ENCODE data around the gene PTPN4. TPM values are rescaled to one million over a fixed set of nuclear protein-coding genes. Genes with fewer than 3 reads are reported as not detected.
"Not testable (repeated sequence)": the region's sequence is repeated elsewhere in the genome, so short reads cannot be mapped to it uniquely, and the experiment has no call there.

PTPN4 gene
- total RNA-seq, 2 donors from 2014 or later = 52.6 to 69.8 TPM

GRCh38 chr2:119803101-119803500 is 43.4 kb downstream of the PTPN4 start:
- Histone ChIP-seq H3K27me3 (ENCODE audit: control insufficient read depth, insufficient read depth, low read length, poor library complexity, severe bottlenecking) (no peaks in the 10 kb centered on the region), H3K27ac (ENCODE audit: low read depth, low read length) (no peak overlapping the region), H3K9ac (ENCODE audit: extremely low read depth, low read length, poor library complexity, severe bottlenecking) (no peak overlapping the region), H3K36me3 (ENCODE audit: control insufficient read depth, insufficient read depth, low read length) (no peaks in the 10 kb centered on the region), H3K9me3 (ENCODE audit: control insufficient read depth, low read length) (peaks cover 6% of the 10 kb centered on the region), H3K4me3 (ENCODE audit: low read length) (no peak overlapping the region), H3K4me1 (ENCODE audit: control insufficient read depth, insufficient read depth, low read length) (no peaks in the 10 kb centered on the region)
- WGBS, 2 experiments (ENCODE audit: insufficient coverage in 1 of 2, insufficient read length in 1 of 2) = 100% methylated on average over 2 of the region's 2 CpGs; no CpG with 5 or more reads in 1 of the 2 experiments
- no peaks in the 10 kb centered on the region for H3K27me3 Mint-ChIP-seq (ENCODE audit: insufficient read depth)
- no peak overlapping the region for H3K27ac Mint-ChIP-seq
- peaks cover 23% of the 10 kb centered on the region for H3K36me3 Mint-ChIP-seq (ENCODE audit: low read depth)
- no peak for DNase-seq
- no peak overlapping the region for H3K4me3 Mint-ChIP-seq
- peaks cover 3% of the 10 kb centered on the region for H3K4me1 Mint-ChIP-seq
- peaks cover 24% of the 10 kb centered on the region for H3K9me3 Mint-ChIP-seq
- TF ChIP-seq CTCF (conservative IDR thresholded peaks at IDR 0.05) = no peak

DNA sequence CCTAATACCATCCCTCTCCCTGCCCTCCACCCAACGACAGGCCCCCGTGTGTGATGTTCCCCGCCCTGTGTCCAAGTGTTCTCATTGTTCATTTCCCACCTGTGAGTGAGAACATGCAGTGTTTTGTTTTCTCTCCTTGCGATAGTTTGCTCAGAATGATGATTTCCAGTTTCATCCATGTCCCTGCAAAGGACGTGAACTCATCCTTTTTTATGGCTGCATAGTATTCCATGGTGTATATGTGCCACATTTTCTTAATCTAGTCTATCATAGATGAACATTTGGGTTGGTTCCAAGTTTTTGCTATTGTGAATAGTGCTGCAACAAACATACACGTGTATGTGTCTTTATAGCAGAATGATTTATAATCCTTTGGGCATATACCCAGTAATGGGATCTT is 44.7 kb downstream of the PTPN4 start:
- H3K27me3 Mint-ChIP-seq (ENCODE audit: insufficient read depth); H3K27ac Mint-ChIP-seq; H3K4me1 Mint-ChIP-seq; H3K9me3 ChIP-seq (ENCODE audit: control insufficient read depth, low read length); H3K4me1 ChIP-seq (ENCODE audit: control insufficient read depth, insufficient read depth, low read length); H3K4me3 ChIP-seq (ENCODE audit: low read length); DNase-seq; H3K9ac ChIP-seq (ENCODE audit: extremely low read depth, low read length, poor library complexity, severe bottlenecking); H3K27me3 ChIP-seq (ENCODE audit: control insufficient read depth, insufficient read depth, low read length, poor library complexity, severe bottlenecking); H3K36me3 ChIP-seq (ENCODE audit: control insufficient read depth, insufficient read depth, low read length); H3K4me3 Mint-ChIP-seq; H3K27ac ChIP-seq (ENCODE audit: low read depth, low read length): not testable (repeated sequence)
- WGBS, 2 experiments (ENCODE audit: insufficient coverage in 1 of 2, insufficient read length in 1 of 2) = 93 to 96% methylated on average over 3 to 6 of the region's 6 CpGs
- Mint-ChIP-seq H3K9me3 (peaks cover 24% of the 10 kb centered on the region), H3K36me3 (ENCODE audit: low read depth) (peaks cover 23% of the 10 kb centered on the region)

GRCh38 chr2:119808516-119809147 is 48.9 kb downstream of the PTPN4 start:
- H3K9ac ChIP-seq (ENCODE audit: extremely low read depth, low read length, poor library complexity, severe bottlenecking) = no peak overlapping the region
- H3K4me1 Mint-ChIP-seq = peaks cover 21% of the 10 kb centered on the region

More at GRCh38 chr2:119808516-119809147, 48.9 kb downstream of the PTPN4 start:
- DNase-seq = no peak
- Mint-ChIP-seq H3K4me3 (no peak overlapping the region), H3K9me3 (peaks cover 23% of the 10 kb centered on the region), H3K36me3 (ENCODE audit: low read depth) (peaks cover 31% of the 10 kb centered on the region), H3K27me3 (ENCODE audit: insufficient read depth) (no peaks in the 10 kb centered on the region), H3K27ac (peak overlapping the region; percentile 78)
- 84 to 100% methylated on average over 1 to 2 of the region's 3 CpGs for WGBS, 2 experiments (ENCODE audit: insufficient coverage in 1 of 2, insufficient read length in 1 of 2)
- H3K9me3 ChIP-seq (ENCODE audit: control insufficient read depth, low read length) = peaks cover 6% of the 10 kb centered on the region
- H3K27me3 ChIP-seq (ENCODE audit: control insufficient read depth, insufficient read depth, low read length, poor library complexity, severe bottlenecking) = no peaks in the 10 kb centered on the region
- H3K36me3 ChIP-seq (ENCODE audit: control insufficient read depth, insufficient read depth, low read length) = no peaks in the 10 kb centered on the region
- H3K27ac ChIP-seq (ENCODE audit: low read depth, low read length) = no peak overlapping the region
- TF ChIP-seq CTCF (conservative IDR thresholded peaks at IDR 0.05) = no peak
- no peak overlapping the region for H3K4me3 ChIP-seq (ENCODE audit: low read length)
- peaks cover 6% of the 10 kb centered on the region for H3K4me1 ChIP-seq (ENCODE audit: control insufficient read depth, insufficient read depth, low read length)

All from endodermal cell (in vitro differentiated cells).